IMR-90 (cell line): ENCODE measurements around the gene SPATA21. TPM values are rescaled to one million over a fixed set of nuclear protein-coding genes. Genes with fewer than 3 reads are reported as not detected.

Source experiments
- ATAC-seq: fragments of 200-7000 bp; cut with Tn5 transposase; 2 replicates; pipeline ENCODE4 v1.9.1; 2020; ENCODE audit warnings: low read depth, mild to moderate bottlenecking, moderate library complexity
- BruUV-seq: library from RNA; stranded (reverse); fragments of 400-500 nt; replicated peaks from 2 replicates; lab custom pipeline; 2021; lab: Mats Ljungman, UMichigan
- CTCF ChIA-PET: fragments of 300-600 bp; formaldehyde crosslinking; extraction: SDS; loops from one replicate; lab custom pipeline; 2021; ENCODE audit warnings: antibody characterized with exemption; lab: Yijun Ruan, JAX
- POLR2A ChIA-PET: fragments of 300-600 bp; sonication (Branson Sonifier 250); formaldehyde crosslinking; loops from one replicate; lab custom pipeline; 2022; ENCODE audit warnings: antibody characterized with exemption; ENCODE audit not compliant: unreplicated experiment; lab: Charles Lee
- DNase-seq: peaks from one replicate; pipeline ENCODE4 v3.0.0; 2013
- H2AFZ ChIP-seq: replicated peaks from 2 replicates; pipeline ENCODE3; 2013; ENCODE audit warnings: low read length, mild to moderate bottlenecking; ENCODE audit not compliant: poor library complexity
- H2AK5ac ChIP-seq: 2 replicates; pipeline ENCODE4 v1.6.1; 2013; ENCODE audit warnings: low read depth, low read length, inconsistent platforms
- H2AK9ac ChIP-seq: replicated peaks from 2 replicates; pipeline ENCODE3; 2013; ENCODE audit warnings: mild to moderate bottlenecking, low read depth, low read length, moderate library complexity; ENCODE audit not compliant: poor library complexity
- H2BK120ac ChIP-seq: 2 replicates; pipeline ENCODE4 v1.6.1; 2013; ENCODE audit warnings: low read depth, low read length, inconsistent platforms
- H2BK15ac ChIP-seq: 3 replicates; pipeline ENCODE4 v1.6.1; 2013; ENCODE audit warnings: low read depth, low read length, inconsistent platforms
- H2BK20ac ChIP-seq: 2 replicates; pipeline ENCODE4 v1.6.1; 2013; ENCODE audit warnings: low read depth, mild to moderate bottlenecking, inconsistent platforms, low read length, moderate library complexity
- H2BK5ac ChIP-seq: 2 replicates; pipeline ENCODE4 v1.6.1; 2013; ENCODE audit warnings: mild to moderate bottlenecking, low read depth, low read length, inconsistent platforms; ENCODE audit not compliant: poor library complexity, severe bottlenecking
- H3K14ac ChIP-seq: replicated peaks from 2 replicates; pipeline ENCODE4 v1.6.1; 2013; ENCODE audit warnings: low read depth, low read length, inconsistent platforms
- H3K18ac ChIP-seq: 2 replicates; pipeline ENCODE4 v1.6.1; 2013; ENCODE audit warnings: low read depth, low read length, control low read depth
- H3K23ac ChIP-seq: 2 replicates; pipeline ENCODE4 v1.6.1; 2013; ENCODE audit warnings: low read depth, low read length, inconsistent platforms
- H3K27ac ChIP-seq: 2 replicates; pipeline ENCODE4 v1.5.1; 2013; ENCODE audit warnings: mild to moderate bottlenecking, control low read depth, low read length; ENCODE audit not compliant: insufficient read depth
- H3K27me3 ChIP-seq: 2 replicates; pipeline ENCODE4 v1.6.1; 2013; ENCODE audit warnings: low read length; ENCODE audit not compliant: control insufficient read depth, insufficient read depth
- H3K36me3 ChIP-seq: 2 replicates; pipeline ENCODE4 v1.6.1; 2013; ENCODE audit warnings: low read length, mixed read lengths; ENCODE audit not compliant: control insufficient read depth, insufficient read depth
- H3K4ac ChIP-seq: 2 replicates; pipeline ENCODE4 v1.6.1; 2013; ENCODE audit warnings: low read depth, low read length, inconsistent platforms
- H3K4me1 ChIP-seq: 2 replicates; pipeline ENCODE4 v1.6.1; 2013; ENCODE audit warnings: low read length, mixed read lengths; ENCODE audit not compliant: control insufficient read depth, insufficient read depth
- H3K4me2 ChIP-seq: 2 replicates; pipeline ENCODE4 v1.6.1; 2013; ENCODE audit warnings: low read depth, mild to moderate bottlenecking, control low read depth, low read length, moderate library complexity
- H3K4me3 ChIP-seq: 2 replicates; pipeline ENCODE4 v1.5.1; 2013; ENCODE audit warnings: low read depth, mild to moderate bottlenecking, control low read depth, low read length, moderate library complexity; ENCODE audit not compliant: insufficient read depth
- H3K56ac ChIP-seq: 2 replicates; pipeline ENCODE4 v1.6.1; 2013; ENCODE audit warnings: low read length, inconsistent platforms; ENCODE audit not compliant: insufficient read depth; ENCODE audit errors: extremely low read depth
- H3K79me1 ChIP-seq, 2 experiments: 2 replicates each; pipeline ENCODE4 v1.6.1; 2013; ENCODE audit warnings: low read length in 2 of 2, inconsistent platforms in 1 of 2, low read depth in 1 of 2
- H3K9ac ChIP-seq: 2 replicates; pipeline ENCODE4 v1.6.1; 2013; ENCODE audit warnings: low read depth, low read length, control low read depth
- H3K9me1 ChIP-seq: 2 replicates; pipeline ENCODE4 v1.6.1; 2013; ENCODE audit warnings: low read length, inconsistent platforms; ENCODE audit not compliant: insufficient read depth
- H3K9me3 ChIP-seq: 2 replicates; pipeline ENCODE4 v1.6.1; 2013; ENCODE audit warnings: low read length; ENCODE audit not compliant: control insufficient read depth, insufficient read depth
- H4K20me1 ChIP-seq: 2 replicates; pipeline ENCODE4 v1.6.1; 2013; ENCODE audit warnings: low read length, inconsistent platforms; ENCODE audit not compliant: insufficient read depth
- H4K5ac ChIP-seq: 2 replicates; pipeline ENCODE4 v1.6.1; 2013; ENCODE audit warnings: mild to moderate bottlenecking, low read depth, low read length, control low read depth
- H4K8ac ChIP-seq, 2 experiments: 2 replicates each; pipeline ENCODE4 v1.6.1; 2013; ENCODE audit warnings: low read depth in 2 of 2, low read length in 2 of 2, control low read depth in 1 of 2, inconsistent platforms in 1 of 2
- H4K91ac ChIP-seq: 2 replicates; pipeline ENCODE4 v1.6.1; 2013; ENCODE audit warnings: low read depth, low read length, inconsistent platforms; ENCODE audit not compliant: insufficient read depth
- BHLHE40 ChIP-seq: fragments of 150-350 bp; IDR thresholded peaks from 2 replicates; pipeline ENCODE4 v1.6.1; 2016; ENCODE audit warnings: mild to moderate bottlenecking, low read depth, low read length
- CHD1 ChIP-seq: IDR thresholded peaks from 2 replicates; pipeline ENCODE4 v1.6.1; 2012; ENCODE audit warnings: low read depth, low read length, improper control_type of control experiment
- FOS ChIP-seq: fragments of 150-350 bp; IDR thresholded peaks from 2 replicates; pipeline ENCODE4 v1.6.1; 2016; ENCODE audit warnings: low read depth, low read length
- MAFK ChIP-seq: IDR thresholded peaks from 2 replicates; pipeline ENCODE4 v1.6.1; 2012; ENCODE audit warnings: low read depth, low read length, improper control_type of control experiment
- MAZ ChIP-seq: IDR thresholded peaks from 2 replicates; pipeline ENCODE4 v1.6.1; 2012; ENCODE audit warnings: low read depth, mild to moderate bottlenecking, low read length, improper control_type of control experiment, moderate library complexity, borderline replicate concordance
- MXI1 ChIP-seq: IDR thresholded peaks from 2 replicates; pipeline ENCODE4 v1.6.1; 2012; ENCODE audit warnings: low read depth, mild to moderate bottlenecking, low read length, moderate library complexity, borderline replicate concordance
- RAD21 ChIP-seq: IDR thresholded peaks from 2 replicates; pipeline ENCODE4 v1.6.1; 2012; ENCODE audit warnings: low read length, improper control_type of control experiment
- RCOR1 ChIP-seq: IDR thresholded peaks from 2 replicates; pipeline ENCODE4 v1.6.1; 2012; ENCODE audit warnings: mild to moderate bottlenecking, low read length, improper control_type of control experiment; ENCODE audit not compliant: insufficient replicate concordance
- SMC3 ChIP-seq: fragments of 150-350 bp; IDR thresholded peaks from 2 replicates; pipeline ENCODE4 v1.6.1; 2016; ENCODE audit warnings: low read depth, mild to moderate bottlenecking, antibody characterized with exemption, low read length, moderate library complexity
- WGBS, 2 experiments: methylation state at CpG; one replicate each; pipeline versions ENCODE4 v1.1.5 to v1.1.7; 2013; ENCODE audit warnings: missing lambda C conversion rate in 2 of 2; ENCODE audit not compliant: insufficient read length in 1 of 2; ENCODE audit errors: extremely low coverage in 2 of 2; 5-methylcytosine and 5-hydroxymethylcytosine counted together
- dilution Hi-C: fragments of 300-500 bp; cut with HindIII; formaldehyde crosslinking; loops from one replicate; pipeline ENCODE4 v1.14.3; 2018; ENCODE audit warnings: low sequenced_read_pairs; ENCODE audit not compliant: unreplicated experiment
- in situ Hi-C: fragments of 300-500 bp; cut with MboI; formaldehyde crosslinking; loops from 3 replicates; pipeline ENCODE4 v1.14.3; 2019; ENCODE audit warnings: low sequenced_read_pairs, inconsistent platforms, mixed read lengths
- intact Hi-C: fragments of 100-400 bp; cut with micrococcal nuclease; formaldehyde crosslinking; loops from 2 replicates; pipeline ENCODE4 v1.10.0; 2022
- polyA plus RNA-seq, 3 experiments: library from polyadenylated mRNA; depleted of rRNA; stranded (reverse); fragments of >200 nt; gene quantifications; 2 replicates each; pipeline ENCODE4 v1.2.3, GENCODE V29; 2012; ENCODE audit warnings: low replicate concordance in 1 of 3
- total RNA-seq: library from RNA; depleted of rRNA; stranded (reverse); fragments of >200 nt; gene quantifications from 2 replicates; pipeline ENCODE4 v1.2.3, GENCODE V29; 2012
- TF ChIP-seq, protein P1 (sequence below): fragments of 150-350 bp; IDR thresholded peaks from 2 replicates; pipeline ENCODE4 v1.6.1; 2017; ENCODE audit warnings: mild to moderate bottlenecking, antibody characterized with exemption, low read length, low read depth
- TF ChIP-seq, protein P2 (sequence below): conservative IDR thresholded peaks from 2 replicates; pipeline ENCODE4 v1.5.1; 2012; ENCODE audit warnings: mild to moderate bottlenecking, low read depth, low read length, improper control_type of control experiment

The SPATA21 gene
- total and polyA plus RNA-seq, 2 of the 4 experiments (the other 2 are of a cell fraction), result not detected

DNA sequence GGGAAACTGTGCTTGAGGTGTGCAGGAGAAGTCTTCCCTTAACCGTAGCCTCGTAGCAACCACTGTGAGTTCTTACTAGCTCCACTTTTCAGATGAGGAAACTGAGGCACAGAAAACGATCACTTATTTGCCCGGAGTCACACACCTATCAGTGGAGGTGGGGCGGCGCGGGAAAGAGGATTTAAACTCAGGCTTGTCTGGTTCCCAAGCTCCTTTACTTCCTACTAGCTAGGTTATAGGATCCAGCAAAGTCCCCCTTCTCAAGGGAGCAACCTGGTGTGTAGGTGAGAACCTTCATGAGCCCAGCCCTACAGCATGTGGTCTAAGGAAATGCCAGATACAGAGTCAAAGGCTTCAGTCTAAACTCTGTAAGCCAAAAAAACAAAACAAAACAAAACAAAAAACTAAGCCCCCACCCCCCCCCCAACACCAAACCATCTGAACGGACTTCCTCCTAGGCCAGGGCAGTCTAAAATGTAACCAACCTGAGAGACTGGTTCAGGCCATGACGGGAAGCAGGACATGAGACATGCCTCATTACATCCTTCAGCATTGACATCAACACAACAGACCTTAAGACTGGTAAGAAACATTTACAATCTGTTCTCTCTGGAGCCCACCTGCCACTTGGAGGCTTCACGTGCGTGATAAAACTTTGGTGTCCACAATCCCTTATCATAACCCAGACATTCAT lies 84.2 kb downstream of the SPATA21 start (continued):
- TF ChIP-seq BHLHE40, result no peak

DNA sequence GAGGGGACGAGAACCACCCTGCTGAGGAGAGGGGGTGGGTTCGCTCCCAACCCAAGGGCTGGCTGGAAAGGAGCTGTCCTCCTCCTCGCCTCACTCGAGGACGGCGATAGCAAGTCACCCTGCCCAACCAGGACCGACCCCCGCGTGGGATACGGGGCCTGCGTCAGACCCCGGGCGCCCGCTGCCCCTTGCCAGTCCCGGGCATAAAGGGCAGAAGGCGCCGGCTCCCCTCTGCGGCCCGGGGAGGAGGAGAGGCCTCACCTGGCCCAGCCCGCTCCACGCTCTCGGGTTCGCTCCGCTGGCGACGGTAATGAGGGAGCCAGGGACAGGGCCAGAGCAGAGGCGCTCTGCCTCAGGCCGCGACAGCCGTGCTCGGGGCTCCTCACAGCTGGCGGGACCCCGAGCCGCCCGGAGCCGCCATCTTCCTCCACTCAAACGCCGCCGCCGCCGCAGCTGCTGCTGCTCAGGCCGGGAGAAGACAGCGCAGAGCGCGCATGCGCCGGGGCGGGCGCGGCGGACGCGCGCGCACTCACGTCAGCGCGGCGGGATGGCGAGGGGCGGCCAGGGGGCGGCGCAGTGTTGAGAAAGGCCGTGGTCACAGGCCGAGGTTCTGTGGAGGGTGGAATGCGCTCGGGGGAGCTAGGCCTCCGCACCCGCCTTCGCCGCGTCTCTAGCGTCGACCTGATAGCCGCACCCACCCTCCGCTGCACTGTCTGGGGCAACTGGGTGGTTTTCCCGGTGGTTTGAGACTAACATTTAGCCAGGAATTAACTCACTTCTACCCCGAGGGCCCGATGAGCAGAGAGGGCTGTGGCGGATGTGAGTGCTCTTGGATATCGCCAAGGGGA lies 85.0 kb downstream of the SPATA21 start, which contains the start of gene FBXO42:
TSS of gene FBXO42 (minus strand) at position 487 of the 848 bp plus-strand sequence. CDS start 37,062 bp downstream, outside the sequence.
- intact Hi-C loops (loop anchor here (10.0 kb wide), 1 partner anchor 87 kb away; no protein-coding TSS in a partner anchor), in situ Hi-C loops (no loop called here), dilution Hi-C loops (no loop called here)
- Histone ChIP-seq H2BK120ac (peak within 1 kb of the TSS; percentile 95), H2AK9ac (peak within 1 kb of the TSS; percentile 99), H4K91ac (peak within 1 kb of the TSS; percentile 96), H2AFZ (peak within 1 kb of the TSS; percentile 100), H3K14ac (peak within 1 kb of the TSS; percentile 100), H3K23ac (peak within 1 kb of the TSS; percentile 100), H3K27ac (peak within 1 kb of the TSS; percentile 90), H2BK15ac (peak within 1 kb of the TSS; percentile 87), H3K9ac (peak within 1 kb of the TSS; percentile 88), H3K36me3 (no peaks in the 10 kb centered on the region), H3K4me2 (peak within 1 kb of the TSS; percentile 91), H3K79me1 (peaks cover 0 to 40% of the 10 kb centered on the region in 2 experiments; a peak in 3 of 4 replicates), H3K9me1 (peaks cover 14% of the 10 kb centered on the region), H2AK5ac (peak within 1 kb of the TSS; percentile 100), H3K56ac (peak within 1 kb of the TSS; percentile 86), H3K4ac (peak within 1 kb of the TSS; percentile 100), H4K20me1 (peaks cover 47% of the 10 kb centered on the region), H2BK20ac (peak within 1 kb of the TSS; percentile 89), H3K27me3 (no peaks in the 10 kb centered on the region), H3K18ac (peak within 1 kb of the TSS; percentile 61), H3K4me1 (peaks cover 9% of the 10 kb centered on the region), H4K8ac (peak within 1 kb of the TSS; percentile 100), H3K9me3 (no peaks in the 10 kb centered on the region), H4K5ac (peak within 1 kb of the TSS; percentile 99), H2BK5ac (peak within 1 kb of the TSS; percentile 92), H3K4me3 (peak within 1 kb of the TSS; percentile 77)
- WGBS, 2 experiments, result 0% methylated on average over 25 of the region's 81 CpGs; no CpG with 5 or more reads in 1 of the 2 experiments
- ATAC-seq (peak; percentile 94), DNase-seq (peak; percentile 89)
- CTCF ChIA-PET, result interaction anchor here (1.7 kb wide), 1 partner anchor 11 kb away, joined by 7 read pairs; no protein-coding TSS in a partner anchor
- POLR2A ChIA-PET, result interaction anchor here (0.7 kb wide), 1 partner anchor 108 kb away, joined by 7 read pairs; no protein-coding TSS in a partner anchor
- BruUV-seq, result no TSS peak
- TF ChIP-seq RAD21, result peak; percentile 34
- TF ChIP-seq MXI1, result no peak
- TF ChIP-seq FOS, result 0 out of 2 replicates have a peak, but pooled peaks have one; percentile 9
- no peak for TF ChIP-seq CHD1
- no peak for TF ChIP-seq MAFK
- peak; percentile 28; the same call in 1 of the 2 replicates for TF ChIP-seq SMC3
- TF ChIP-seq, protein P1, sequence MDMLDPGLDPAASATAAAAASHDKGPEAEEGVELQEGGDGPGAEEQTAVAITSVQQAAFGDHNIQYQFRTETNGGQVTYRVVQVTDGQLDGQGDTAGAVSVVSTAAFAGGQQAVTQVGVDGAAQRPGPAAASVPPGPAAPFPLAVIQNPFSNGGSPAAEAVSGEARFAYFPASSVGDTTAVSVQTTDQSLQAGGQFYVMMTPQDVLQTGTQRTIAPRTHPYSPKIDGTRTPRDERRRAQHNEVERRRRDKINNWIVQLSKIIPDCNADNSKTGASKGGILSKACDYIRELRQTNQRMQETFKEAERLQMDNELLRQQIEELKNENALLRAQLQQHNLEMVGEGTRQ, result 0 out of 2 replicates have a peak, but pooled peaks have one; percentile 17
- no peak for TF ChIP-seq RCOR1
- TF ChIP-seq MAZ, result peak; percentile 77; the same call in 1 of the 2 replicates
- TF ChIP-seq, protein P2, sequence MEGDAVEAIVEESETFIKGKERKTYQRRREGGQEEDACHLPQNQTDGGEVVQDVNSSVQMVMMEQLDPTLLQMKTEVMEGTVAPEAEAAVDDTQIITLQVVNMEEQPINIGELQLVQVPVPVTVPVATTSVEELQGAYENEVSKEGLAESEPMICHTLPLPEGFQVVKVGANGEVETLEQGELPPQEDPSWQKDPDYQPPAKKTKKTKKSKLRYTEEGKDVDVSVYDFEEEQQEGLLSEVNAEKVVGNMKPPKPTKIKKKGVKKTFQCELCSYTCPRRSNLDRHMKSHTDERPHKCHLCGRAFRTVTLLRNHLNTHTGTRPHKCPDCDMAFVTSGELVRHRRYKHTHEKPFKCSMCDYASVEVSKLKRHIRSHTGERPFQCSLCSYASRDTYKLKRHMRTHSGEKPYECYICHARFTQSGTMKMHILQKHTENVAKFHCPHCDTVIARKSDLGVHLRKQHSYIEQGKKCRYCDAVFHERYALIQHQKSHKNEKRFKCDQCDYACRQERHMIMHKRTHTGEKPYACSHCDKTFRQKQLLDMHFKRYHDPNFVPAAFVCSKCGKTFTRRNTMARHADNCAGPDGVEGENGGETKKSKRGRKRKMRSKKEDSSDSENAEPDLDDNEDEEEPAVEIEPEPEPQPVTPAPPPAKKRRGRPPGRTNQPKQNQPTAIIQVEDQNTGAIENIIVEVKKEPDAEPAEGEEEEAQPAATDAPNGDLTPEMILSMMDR, result peak; percentile 57
